C4-2B (cell line): ENCODE data around the gene GRB7.
A peak's percentile ranks its signal among the peaks of the same experiment; 100 is the strongest.

Experiments
- H3K27ac ChIP-seq: fragments of 450-650 bp; 2 replicates; pipeline ENCODE4 v1.5.1; 2017
- CTCF ChIP-seq: fragments of 450-650 bp; conservative IDR thresholded peaks from 2 replicates; pipeline ENCODE4 v1.5.1; 2017; ENCODE audit warnings: mild to moderate bottlenecking
- ZFX ChIP-seq: fragments of 450-650 bp; IDR thresholded peaks from 2 replicates; pipeline ENCODE4 v1.6.1; 2017

GRB7 gene

GRCh38 chr17:39697961-39698360 lies 39.8 kb upstream of the GRB7 start:
- TF ChIP-seq CTCF (no peak), ZFX (no peak)
- no peak overlapping the region for H3K27ac ChIP-seq

DNA sequence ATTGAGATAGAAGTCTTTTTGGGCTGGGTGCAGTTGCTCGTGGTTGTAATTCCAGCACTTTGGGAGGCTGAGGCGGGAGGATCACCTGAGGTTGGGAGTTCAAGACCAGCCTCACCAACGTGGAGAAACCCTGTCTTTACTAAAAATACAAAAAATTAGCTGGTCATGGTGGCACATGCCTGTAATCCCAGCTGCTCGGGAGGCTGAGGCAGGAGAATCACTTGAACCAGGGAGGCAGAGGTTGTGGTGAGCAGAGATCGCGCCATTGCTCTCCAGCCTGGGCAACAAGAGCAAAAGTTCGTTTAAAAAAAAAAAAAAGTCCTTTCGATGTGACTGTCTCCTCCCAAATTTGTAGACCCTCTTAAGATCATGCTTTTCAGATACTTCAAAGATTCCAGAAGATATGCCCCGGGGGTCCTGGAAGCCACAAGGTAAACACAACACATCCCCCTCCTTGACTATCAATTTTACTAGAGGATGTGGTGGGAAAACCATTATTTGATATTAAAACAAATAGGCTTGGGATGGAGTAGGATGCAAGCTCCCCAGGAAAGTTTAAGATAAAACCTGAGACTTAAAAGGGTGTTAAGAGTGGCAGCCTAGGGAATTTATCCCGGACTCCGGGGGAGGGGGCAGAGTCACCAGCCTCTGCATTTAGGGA lies 38.5 kb upstream of the GRB7 start:
- H3K27ac ChIP-seq: peak overlapping the region; percentile 96

- peak within 1 kb of the TSS; percentile 96 for H3K27ac ChIP-seq
- TF ChIP-seq CTCF (no peak), ZFX (no peak)
Measured at GRCh38 chr17:39699818-39700147, 38.0 kb upstream of the GRB7 start, which contains the start of gene ERBB2. Gene ERBB2, plus strand, starts transcription at chr17:39700064. Its CDS starts 175 bp downstream, at chr17:39700239.

DNA sequence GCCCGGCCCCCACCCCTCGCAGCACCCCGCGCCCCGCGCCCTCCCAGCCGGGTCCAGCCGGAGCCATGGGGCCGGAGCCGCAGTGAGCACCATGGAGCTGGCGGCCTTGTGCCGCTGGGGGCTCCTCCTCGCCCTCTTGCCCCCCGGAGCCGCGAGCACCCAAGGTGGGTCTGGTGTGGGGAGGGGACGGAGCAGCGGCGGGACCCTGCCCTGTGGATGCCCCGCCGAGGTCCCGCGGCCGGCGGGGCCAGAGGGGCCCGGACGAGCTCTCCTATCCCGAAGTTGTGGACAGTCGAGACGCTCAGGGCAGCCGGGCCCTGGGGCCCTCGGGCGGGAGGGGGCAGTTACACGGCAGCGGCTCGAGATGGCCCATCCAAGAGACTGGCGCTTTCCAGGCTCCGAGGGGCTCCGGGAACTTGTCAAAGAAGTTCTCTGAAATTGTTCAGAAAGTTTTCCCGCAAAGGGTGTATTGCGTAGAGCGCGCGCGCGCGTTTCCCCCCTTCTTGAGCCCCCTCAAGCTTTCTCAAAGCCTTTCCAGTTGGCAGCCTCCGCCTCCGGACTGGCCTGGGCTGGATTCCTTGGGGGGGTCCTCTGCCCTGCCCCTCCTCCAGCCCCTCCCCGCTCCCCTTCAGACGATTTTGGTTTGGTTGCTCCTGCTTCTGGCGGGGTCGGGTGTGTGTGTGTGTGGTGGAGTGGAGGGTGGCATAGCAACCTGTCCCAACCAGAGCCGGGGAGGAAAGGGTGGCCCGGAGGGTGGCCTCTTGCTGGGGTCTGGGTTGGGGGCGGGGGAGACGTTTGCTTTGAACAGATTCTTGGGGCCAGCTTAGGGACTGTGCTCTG lies 37.4 kb upstream of the GRB7 start:
- TF ChIP-seq CTCF (no peak), ZFX (peak; percentile 61; the same call in 1 of the 2 replicates)
- peak overlapping the region; percentile 96 for H3K27ac ChIP-seq

DNA sequence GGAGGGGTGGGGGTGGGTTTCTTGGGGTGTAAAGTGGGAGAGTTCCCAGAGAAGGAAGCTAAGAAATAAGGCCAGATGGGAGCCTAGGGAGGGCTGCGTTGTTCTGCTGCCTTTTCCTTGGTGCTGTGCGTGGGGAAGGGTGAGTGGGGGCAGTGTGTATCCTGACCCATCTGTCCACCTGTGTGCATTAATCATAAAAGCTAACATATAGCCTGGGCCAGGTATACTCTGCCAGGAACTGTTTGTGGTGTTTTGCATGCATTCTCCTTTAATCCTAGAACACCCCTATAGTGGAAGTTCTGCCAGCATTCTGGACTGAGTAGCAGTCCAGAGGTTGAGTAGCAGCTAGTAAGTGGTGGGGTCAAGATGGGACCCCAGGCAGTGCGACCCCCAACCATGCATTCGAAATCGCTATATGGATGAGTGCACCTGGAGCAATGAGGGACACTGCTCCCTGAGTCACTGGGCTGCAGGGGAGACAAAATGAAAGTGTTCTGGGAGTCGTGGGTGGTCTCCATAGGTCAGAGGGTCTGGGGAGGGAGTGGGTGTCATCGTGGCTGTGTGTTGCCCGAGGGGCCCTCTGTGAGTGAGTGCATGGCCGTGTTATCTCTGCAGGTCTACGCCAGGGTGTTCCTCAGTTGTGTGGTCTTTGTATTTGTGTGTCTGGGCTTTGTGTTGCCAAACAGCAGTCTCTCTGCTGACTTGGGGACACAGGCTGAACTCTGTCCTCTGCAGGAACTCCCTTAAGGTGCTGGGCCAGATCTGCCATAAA lies 36.5 kb upstream of the GRB7 start:
- TF ChIP-seq CTCF (no peak), ZFX (no peak)
- peak overlapping the region; percentile 96 for H3K27ac ChIP-seq

- TF ChIP-seq ZFX (no peak), CTCF (no peak)
- H3K27ac ChIP-seq: peak overlapping the region; percentile 96
Measured at GRCh38 chr17:39701784-39702422, 35.8 kb upstream of the GRB7 start.
